ENCODE measurements around the gene B3GNT8.
A peak's percentile ranks its signal among the peaks of the same experiment; 100 is the strongest.

Gene B3GNT8

GRCh38 chr19:41431426-41432386, 4.5 kb upstream of the B3GNT8 start:
- no peak overlapping the region for H3K4me3 ChIP-seq (replicated peaks; ENCODE audit: low read depth, low read length)
- H3K27me3 ChIP-seq (replicated peaks; ENCODE audit: control insufficient read depth, insufficient read depth, low read length), result no peaks in the 10 kb centered on the region
- peaks cover 19% of the 10 kb centered on the region for H3K36me3 ChIP-seq (ENCODE audit: control insufficient read depth, insufficient read depth, low read length)
- peak; percentile 27 for TF ChIP-seq CTCF (IDR thresholded peaks at IDR 0.05; ENCODE audit: insufficient read depth, low read length, poor library complexity, severe bottlenecking)
- DNase-seq (ENCODE audit: extremely low read depth, insufficient read length), result no peak

GRCh38 chr19:41430922-41431321, 3.7 kb upstream of the B3GNT8 start:
- DNase-seq (ENCODE audit: extremely low read depth, insufficient read length), result no peak
- Histone ChIP-seq H3K36me3 (ENCODE audit: control insufficient read depth, insufficient read depth, low read length) (peaks cover 19% of the 10 kb centered on the region), H3K27me3 (replicated peaks; ENCODE audit: control insufficient read depth, insufficient read depth, low read length) (no peaks in the 10 kb centered on the region), H3K4me3 (replicated peaks; ENCODE audit: low read depth, low read length) (no peak overlapping the region)
- no peak for TF ChIP-seq CTCF (IDR thresholded peaks at IDR 0.05; ENCODE audit: insufficient read depth, low read length, poor library complexity, severe bottlenecking)

GRCh38 chr19:41428481-41428859, 1.3 kb upstream of the B3GNT8 start:
- Histone ChIP-seq H3K27me3 (replicated peaks; ENCODE audit: control insufficient read depth, insufficient read depth, low read length) (no peaks in the 10 kb centered on the region), H3K4me3 (replicated peaks; ENCODE audit: low read depth, low read length) (no peak overlapping the region), H3K36me3 (ENCODE audit: control insufficient read depth, insufficient read depth, low read length) (peaks cover 26% of the 10 kb centered on the region)
- no peak for DNase-seq (ENCODE audit: extremely low read depth, insufficient read length)
- TF ChIP-seq CTCF (IDR thresholded peaks at IDR 0.05; ENCODE audit: insufficient read depth, low read length, poor library complexity, severe bottlenecking), result no peak

GRCh38 chr19:41427647-41428480, 690 bp upstream of the B3GNT8 start:
- TF ChIP-seq CTCF (IDR thresholded peaks at IDR 0.05; ENCODE audit: insufficient read depth, low read length, poor library complexity, severe bottlenecking), result no peak
- H3K27me3 ChIP-seq (replicated peaks; ENCODE audit: control insufficient read depth, insufficient read depth, low read length), result no peaks in the 10 kb centered on the region
- DNase-seq (ENCODE audit: extremely low read depth, insufficient read length), result peak; percentile 40
- H3K36me3 ChIP-seq (ENCODE audit: control insufficient read depth, insufficient read depth, low read length), result peaks cover 26% of the 10 kb centered on the region
- H3K4me3 ChIP-seq (replicated peaks; ENCODE audit: low read depth, low read length), result peak overlapping the region; percentile 30

- Histone ChIP-seq H3K36me3 (ENCODE audit: control insufficient read depth, insufficient read depth, low read length) (peaks cover 20% of the 10 kb centered on the region), H3K4me3 (replicated peaks; ENCODE audit: low read depth, low read length) (no peak overlapping the region), H3K27me3 (replicated peaks; ENCODE audit: control insufficient read depth, insufficient read depth, low read length) (no peaks in the 10 kb centered on the region)
- no peak for TF ChIP-seq CTCF (IDR thresholded peaks at IDR 0.05; ENCODE audit: insufficient read depth, low read length, poor library complexity, severe bottlenecking)
- DNase-seq (ENCODE audit: extremely low read depth, insufficient read length), result no peak
Measured at GRCh38 chr19:41426116-41426841, 895 bp downstream of the B3GNT8 start.
